ENCODE data around the gene HPS1.
A peak's percentile ranks its signal among the peaks of the same experiment; 100 is the strongest.

Gene HPS1

DNA sequence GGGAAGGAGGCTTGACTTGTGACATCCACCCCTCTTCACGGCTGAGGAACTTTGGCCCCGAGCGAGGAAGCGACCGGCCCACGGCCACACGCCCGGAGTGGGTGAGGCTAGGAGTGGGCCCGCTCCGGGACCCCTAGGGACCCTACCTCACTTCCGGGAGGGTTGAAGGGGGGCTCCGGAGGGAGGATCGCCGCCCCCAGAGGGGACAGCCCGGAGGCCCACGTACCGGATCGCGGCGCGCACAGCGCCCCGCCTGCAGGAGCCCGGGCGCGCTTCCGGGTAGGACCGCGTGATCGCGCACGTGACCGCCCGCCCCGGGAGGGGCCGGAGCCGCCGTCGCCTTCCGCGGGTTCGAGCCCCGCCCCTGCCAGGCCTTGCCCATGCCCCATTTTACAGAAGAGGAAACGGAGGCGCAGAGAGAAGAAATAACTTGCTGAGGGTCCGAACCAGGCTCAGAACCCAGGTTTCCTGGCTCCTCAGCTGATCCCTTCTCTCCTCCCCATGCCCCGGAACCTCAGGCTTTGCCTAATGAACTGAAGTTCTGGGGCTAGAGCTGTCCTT, at the start of gene HPS1:
Gene HPS1, minus strand, starts transcription at position 275 of the 561 bp plus-strand sequence. CDS start 3,695 bp downstream, outside the sequence.
- peak within 1 kb of the TSS; percentile 86 to 88 for H3K27ac ChIP-seq (ENCODE audit: low read depth in 2 of 2, low read length in 2 of 2)
- peak within 1 kb of the TSS; percentile 79 to 90 for H3K4me3 ChIP-seq (ENCODE audit: low read length in 2 of 2)
- no peaks in the 10 kb centered on the region for H3K9me3 ChIP-seq (ENCODE audit: control insufficient read depth in 2 of 2, low read length in 2 of 2)
- no peaks in the 10 kb centered on the region for H3K27me3 ChIP-seq (ENCODE audit: control insufficient read depth in 2 of 2, insufficient read depth in 2 of 2, low read length in 2 of 2)
- H3K36me3 ChIP-seq (ENCODE audit: control insufficient read depth in 2 of 2, insufficient read depth in 2 of 2, low read length in 2 of 2), result peaks cover 24 to 27% of the 10 kb centered on the region in 2 donors
- peaks cover 2 to 14% of the 10 kb centered on the region in 2 donors for H3K4me1 ChIP-seq (ENCODE audit: control insufficient read depth in 2 of 2, insufficient read depth in 2 of 2, low read length in 2 of 2)
- peak within 1 kb of the TSS; percentile 86 to 88 for H3K9ac ChIP-seq (ENCODE audit: low read depth in 1 of 2, low read length in 2 of 2)

DNA sequence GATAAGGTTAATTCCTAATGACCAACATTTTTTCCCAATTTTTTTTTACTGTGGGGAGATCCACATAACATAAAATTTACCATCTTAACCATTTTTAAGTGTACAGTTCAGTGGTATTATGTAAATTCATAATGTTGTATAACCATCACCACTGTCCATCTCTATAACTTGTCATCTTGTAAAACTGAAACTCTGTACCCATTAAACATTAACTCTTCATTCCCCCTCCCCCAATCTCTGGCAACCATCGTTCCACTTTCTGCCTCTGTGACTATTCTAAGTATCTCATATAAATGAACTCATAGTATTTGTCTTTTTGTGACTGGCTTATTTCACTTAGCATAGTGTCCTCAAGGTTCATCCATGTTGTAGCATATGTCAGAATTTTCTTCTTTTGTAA, 46.0 kb upstream of the HPS1 start:
- no peak overlapping the region for H3K27ac ChIP-seq (ENCODE audit: low read depth in 2 of 2, low read length in 2 of 2)
- H3K9me3 ChIP-seq (ENCODE audit: control insufficient read depth in 2 of 2, low read length in 2 of 2), result peaks cover 3 to 7% of the 10 kb centered on the region in 2 donors
- no peaks in the 10 kb centered on the region for H3K4me1 ChIP-seq (ENCODE audit: control insufficient read depth in 2 of 2, insufficient read depth in 2 of 2, low read length in 2 of 2)
- H3K27me3 ChIP-seq (ENCODE audit: control insufficient read depth in 2 of 2, insufficient read depth in 2 of 2, low read length in 2 of 2), result no peaks in the 10 kb centered on the region
- H3K9ac ChIP-seq (ENCODE audit: low read depth in 1 of 2, low read length in 2 of 2), result no peak overlapping the region
- H3K36me3 ChIP-seq (ENCODE audit: control insufficient read depth in 2 of 2, insufficient read depth in 2 of 2, low read length in 2 of 2), result no peaks in the 10 kb centered on the region
- no peak overlapping the region for H3K4me3 ChIP-seq (ENCODE audit: low read length in 2 of 2)

DNA sequence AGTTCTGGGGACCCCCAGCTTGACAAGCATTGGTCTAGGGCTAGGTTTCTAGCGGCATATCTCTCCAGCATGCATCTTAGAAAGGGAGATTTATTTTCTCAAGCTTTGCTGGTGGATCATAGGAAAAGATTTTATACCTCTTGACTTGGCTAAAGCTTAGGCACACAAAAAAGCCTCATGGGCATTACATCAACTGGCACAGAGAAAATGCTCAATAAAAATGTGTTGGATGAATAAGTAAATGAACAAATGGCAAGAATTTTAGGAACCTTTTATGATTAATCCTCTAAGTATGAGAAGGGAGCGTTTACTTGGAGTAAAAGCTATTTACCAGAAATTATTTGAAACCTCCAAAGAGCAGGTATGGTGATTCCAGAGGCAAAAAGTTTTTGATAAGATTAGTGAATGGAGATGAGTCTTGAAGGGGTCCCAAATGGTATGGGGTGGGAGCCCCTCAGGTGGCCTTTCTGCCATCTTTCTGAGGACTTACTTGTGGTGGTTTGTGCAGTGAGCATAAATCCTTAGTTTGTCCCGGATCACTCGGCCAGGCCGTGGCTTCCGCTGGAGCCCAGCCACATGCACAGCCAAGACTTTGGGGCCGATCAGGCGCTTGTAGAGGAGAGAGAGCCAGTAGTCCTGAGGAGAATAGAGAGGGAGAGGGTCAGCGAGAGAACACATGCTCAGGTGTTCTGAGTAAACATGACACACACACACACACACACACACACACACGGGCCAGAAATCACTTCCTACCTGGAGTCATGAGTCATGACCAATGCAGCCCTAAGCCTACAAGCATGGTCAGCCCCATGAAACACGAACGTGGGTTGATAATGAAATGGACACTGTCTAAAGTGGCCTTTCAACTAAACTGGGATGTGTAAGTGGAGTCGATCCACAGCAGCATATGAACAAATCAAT, 43.1 kb upstream of the HPS1 start:
- Histone ChIP-seq H3K4me3 (ENCODE audit: low read length in 2 of 2) (no peak overlapping the region), H3K4me1 (ENCODE audit: control insufficient read depth in 2 of 2, insufficient read depth in 2 of 2, low read length in 2 of 2) (no peaks in the 10 kb centered on the region), H3K9ac (ENCODE audit: low read depth in 1 of 2, low read length in 2 of 2) (no peak overlapping the region), H3K9me3 (ENCODE audit: control insufficient read depth in 2 of 2, low read length in 2 of 2) (peaks cover 0 to under 1% of the 10 kb centered on the region in 2 donors), H3K36me3 (ENCODE audit: control insufficient read depth in 2 of 2, insufficient read depth in 2 of 2, low read length in 2 of 2) (no peaks in the 10 kb centered on the region), H3K27me3 (ENCODE audit: control insufficient read depth in 2 of 2, insufficient read depth in 2 of 2, low read length in 2 of 2) (peaks cover 0 to 2% of the 10 kb centered on the region in 2 donors), H3K27ac (ENCODE audit: low read depth in 2 of 2, low read length in 2 of 2) (no peak overlapping the region)

DNA sequence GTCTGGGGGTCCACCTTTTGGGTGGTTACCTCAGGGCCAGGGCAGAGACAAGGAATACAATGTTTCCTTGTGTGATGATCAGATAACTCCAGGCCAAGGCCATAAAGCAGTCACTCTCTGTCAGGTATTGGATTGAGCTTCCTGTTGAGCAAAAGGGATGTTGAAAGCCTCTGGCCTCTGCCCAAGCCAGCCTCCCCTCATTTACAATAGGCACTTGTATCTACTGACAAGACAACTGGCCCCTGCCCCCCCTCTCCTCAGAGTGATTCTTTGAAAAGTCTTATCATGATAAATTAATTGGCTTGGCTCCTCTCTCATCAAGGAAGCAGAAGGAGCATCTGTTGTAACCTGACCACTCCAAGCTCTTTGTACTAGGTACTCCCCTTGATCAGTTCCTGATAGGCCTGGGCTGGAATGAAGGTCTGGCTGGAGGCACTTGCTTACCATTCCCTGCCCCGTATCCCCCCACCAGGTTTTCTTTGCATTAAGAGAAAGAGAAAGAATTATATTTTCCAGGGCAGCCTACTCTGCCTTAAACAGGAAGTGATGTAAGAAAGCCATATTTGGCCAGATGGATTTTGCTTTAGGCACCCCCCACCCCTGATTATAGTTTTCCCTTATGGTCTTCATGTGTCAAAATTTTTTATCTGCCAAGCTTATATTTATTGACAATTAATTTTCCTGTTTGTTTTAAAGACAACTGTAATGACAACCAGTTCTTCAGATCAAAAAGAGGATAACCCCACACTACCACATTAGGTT, 42.1 kb upstream of the HPS1 start:
- Histone ChIP-seq H3K4me1 (ENCODE audit: control insufficient read depth in 2 of 2, insufficient read depth in 2 of 2, low read length in 2 of 2) (no peaks in the 10 kb centered on the region), H3K9me3 (ENCODE audit: control insufficient read depth in 2 of 2, low read length in 2 of 2) (no peaks in the 10 kb centered on the region), H3K4me3 (ENCODE audit: low read length in 2 of 2) (no peak overlapping the region), H3K36me3 (ENCODE audit: control insufficient read depth in 2 of 2, insufficient read depth in 2 of 2, low read length in 2 of 2) (no peaks in the 10 kb centered on the region), H3K9ac (ENCODE audit: low read depth in 1 of 2, low read length in 2 of 2) (no peak overlapping the region), H3K27ac (ENCODE audit: low read depth in 2 of 2, low read length in 2 of 2) (no peak overlapping the region), H3K27me3 (ENCODE audit: control insufficient read depth in 2 of 2, insufficient read depth in 2 of 2, low read length in 2 of 2) (peaks cover 0 to 2% of the 10 kb centered on the region in 2 donors)

DNA sequence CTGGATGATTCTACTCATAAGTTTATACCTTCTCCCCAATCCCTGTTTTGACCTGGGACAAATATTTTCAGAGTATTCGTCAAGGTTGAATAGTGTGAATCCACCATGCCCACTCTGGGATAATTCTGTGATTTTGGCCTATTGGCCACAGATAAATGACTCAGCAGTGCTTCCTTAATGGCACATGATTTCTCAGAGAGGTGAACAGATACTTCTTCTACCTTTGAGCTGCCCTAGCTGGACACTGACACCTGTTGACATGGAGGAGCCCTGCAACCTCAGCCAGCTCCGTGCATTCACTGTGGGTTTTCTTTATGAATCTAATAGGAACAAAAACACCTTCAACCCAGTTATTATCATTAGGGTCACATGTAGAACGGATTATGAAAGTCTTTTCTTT, 40.9 kb upstream of the HPS1 start:
- Histone ChIP-seq H3K27ac (ENCODE audit: low read depth in 2 of 2, low read length in 2 of 2) (no peak overlapping the region), H3K36me3 (ENCODE audit: control insufficient read depth in 2 of 2, insufficient read depth in 2 of 2, low read length in 2 of 2) (no peaks in the 10 kb centered on the region), H3K4me1 (ENCODE audit: control insufficient read depth in 2 of 2, insufficient read depth in 2 of 2, low read length in 2 of 2) (no peaks in the 10 kb centered on the region), H3K9ac (ENCODE audit: low read depth in 1 of 2, low read length in 2 of 2) (no peak overlapping the region), H3K4me3 (ENCODE audit: low read length in 2 of 2) (no peak overlapping the region), H3K9me3 (ENCODE audit: control insufficient read depth in 2 of 2, low read length in 2 of 2) (no peaks in the 10 kb centered on the region), H3K27me3 (ENCODE audit: control insufficient read depth in 2 of 2, insufficient read depth in 2 of 2, low read length in 2 of 2) (peaks cover 0 to 2% of the 10 kb centered on the region in 2 donors)

DNA sequence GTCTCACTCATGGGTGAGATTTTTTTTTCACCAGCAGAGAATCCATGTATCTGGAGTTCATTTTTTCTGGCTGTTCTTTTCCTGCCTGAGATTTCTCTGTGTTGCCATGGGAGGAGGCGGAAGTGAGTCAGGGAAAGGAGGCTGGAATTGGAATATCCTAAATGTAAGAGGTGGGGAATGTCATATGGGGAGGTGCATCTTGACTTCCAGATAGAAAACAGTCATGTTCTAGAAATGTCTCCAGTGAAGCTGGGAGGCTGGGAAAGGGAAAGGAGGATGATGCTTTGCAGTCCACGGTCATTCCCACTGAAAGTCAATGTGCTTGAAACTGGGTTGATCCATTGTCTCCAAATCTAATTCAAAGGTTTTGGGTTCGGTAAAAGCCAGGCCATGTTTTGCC, 39.7 kb upstream of the HPS1 start:
- H3K9me3 ChIP-seq (ENCODE audit: control insufficient read depth in 2 of 2, low read length in 2 of 2), result no peaks in the 10 kb centered on the region
- no peak overlapping the region for H3K27ac ChIP-seq (ENCODE audit: low read depth in 2 of 2, low read length in 2 of 2)
- H3K9ac ChIP-seq (ENCODE audit: low read depth in 1 of 2, low read length in 2 of 2), result no peak overlapping the region
- peaks cover 0 to 2% of the 10 kb centered on the region in 2 donors for H3K27me3 ChIP-seq (ENCODE audit: control insufficient read depth in 2 of 2, insufficient read depth in 2 of 2, low read length in 2 of 2)
- peaks cover 0 to 2% of the 10 kb centered on the region in 2 donors for H3K4me1 ChIP-seq (ENCODE audit: control insufficient read depth in 2 of 2, insufficient read depth in 2 of 2, low read length in 2 of 2)
- H3K4me3 ChIP-seq (ENCODE audit: low read length in 2 of 2), result no peak overlapping the region
- no peaks in the 10 kb centered on the region for H3K36me3 ChIP-seq (ENCODE audit: control insufficient read depth in 2 of 2, insufficient read depth in 2 of 2, low read length in 2 of 2)

DNA sequence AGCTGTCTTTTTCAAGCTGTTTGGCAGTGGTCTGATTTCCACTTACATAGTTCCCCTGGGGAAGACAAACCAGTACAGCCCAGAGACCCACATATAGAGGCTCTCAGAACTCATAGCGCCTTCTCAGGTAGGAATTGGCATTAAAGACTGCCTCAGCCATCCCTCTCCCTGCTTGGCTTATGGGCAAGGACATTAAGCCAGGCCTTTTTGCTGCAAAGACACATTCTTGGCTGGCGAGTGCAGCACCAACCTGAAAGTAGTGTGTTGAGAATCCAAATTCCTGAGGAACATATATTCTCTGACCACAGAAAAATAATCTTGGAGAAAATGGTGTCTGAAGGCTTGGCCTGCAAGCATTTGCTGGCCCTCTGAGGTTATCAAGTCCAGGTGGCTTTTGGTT, 39.2 kb upstream of the HPS1 start:
- Histone ChIP-seq H3K4me3 (ENCODE audit: low read length in 2 of 2) (no peak overlapping the region), H3K9me3 (ENCODE audit: control insufficient read depth in 2 of 2, low read length in 2 of 2) (no peaks in the 10 kb centered on the region), H3K4me1 (ENCODE audit: control insufficient read depth in 2 of 2, insufficient read depth in 2 of 2, low read length in 2 of 2) (peaks cover 0 to 3% of the 10 kb centered on the region in 2 donors), H3K27ac (ENCODE audit: low read depth in 2 of 2, low read length in 2 of 2) (no peak overlapping the region), H3K36me3 (ENCODE audit: control insufficient read depth in 2 of 2, insufficient read depth in 2 of 2, low read length in 2 of 2) (no peaks in the 10 kb centered on the region), H3K27me3 (ENCODE audit: control insufficient read depth in 2 of 2, insufficient read depth in 2 of 2, low read length in 2 of 2) (peaks cover 0 to 2% of the 10 kb centered on the region in 2 donors), H3K9ac (ENCODE audit: low read depth in 1 of 2, low read length in 2 of 2) (no peak overlapping the region)

DNA sequence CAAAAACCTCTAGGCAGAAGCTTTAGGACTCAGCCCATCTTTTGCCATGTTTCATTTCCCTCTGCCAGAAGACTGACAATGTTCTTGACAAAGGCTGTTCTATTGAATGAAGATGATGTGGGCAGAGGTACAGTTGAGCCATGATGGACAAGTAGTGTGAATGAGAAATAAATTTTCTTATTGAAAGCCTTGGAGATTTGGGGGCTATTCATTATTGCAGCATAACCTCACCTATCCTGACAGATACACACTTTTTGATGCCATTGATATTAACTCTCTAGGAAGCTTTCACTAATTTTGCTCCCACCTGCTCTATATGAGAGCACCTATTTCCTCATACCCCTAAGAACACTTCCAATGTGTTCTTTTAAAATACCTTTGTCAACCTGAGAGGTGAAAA, 36.9 kb upstream of the HPS1 start:
- H3K36me3 ChIP-seq (ENCODE audit: control insufficient read depth in 2 of 2, insufficient read depth in 2 of 2, low read length in 2 of 2), result no peaks in the 10 kb centered on the region
- H3K4me1 ChIP-seq (ENCODE audit: control insufficient read depth in 2 of 2, insufficient read depth in 2 of 2, low read length in 2 of 2), result peaks cover 0 to 3% of the 10 kb centered on the region in 2 donors
- no peak overlapping the region for H3K27ac ChIP-seq (ENCODE audit: low read depth in 2 of 2, low read length in 2 of 2)
- no peak overlapping the region for H3K9ac ChIP-seq (ENCODE audit: low read depth in 1 of 2, low read length in 2 of 2)
- H3K4me3 ChIP-seq (ENCODE audit: low read length in 2 of 2), result no peak overlapping the region
- H3K9me3 ChIP-seq (ENCODE audit: control insufficient read depth in 2 of 2, low read length in 2 of 2), result no peaks in the 10 kb centered on the region
- peaks cover 0 to 2% of the 10 kb centered on the region in 2 donors for H3K27me3 ChIP-seq (ENCODE audit: control insufficient read depth in 2 of 2, insufficient read depth in 2 of 2, low read length in 2 of 2)

DNA sequence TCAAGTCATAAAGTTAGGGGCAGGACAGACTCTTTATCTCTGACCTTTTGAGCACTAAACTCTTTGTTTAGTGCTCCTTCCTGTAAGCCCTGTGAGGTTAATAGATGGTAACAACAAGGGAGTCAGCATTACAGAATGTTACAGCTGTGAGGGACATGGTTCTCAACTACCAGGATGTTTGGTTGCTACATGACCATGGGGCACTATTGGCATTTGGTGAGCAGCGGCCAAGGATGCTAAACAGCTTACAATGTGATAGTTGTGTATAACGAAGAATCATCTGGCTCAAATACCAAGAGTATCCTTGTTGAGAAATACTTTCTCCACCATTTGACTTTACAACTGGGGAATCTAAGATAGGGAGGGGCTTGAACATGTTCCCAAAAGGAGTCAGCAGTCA, 35.4 kb upstream of the HPS1 start:
- peaks cover 0 to 3% of the 10 kb centered on the region in 2 donors for H3K4me1 ChIP-seq (ENCODE audit: control insufficient read depth in 2 of 2, insufficient read depth in 2 of 2, low read length in 2 of 2)
- H3K9me3 ChIP-seq (ENCODE audit: control insufficient read depth in 2 of 2, low read length in 2 of 2), result no peaks in the 10 kb centered on the region
- no peak overlapping the region for H3K27ac ChIP-seq (ENCODE audit: low read depth in 2 of 2, low read length in 2 of 2)
- no peaks in the 10 kb centered on the region for H3K36me3 ChIP-seq (ENCODE audit: control insufficient read depth in 2 of 2, insufficient read depth in 2 of 2, low read length in 2 of 2)
- no peak overlapping the region for H3K9ac ChIP-seq (ENCODE audit: low read depth in 1 of 2, low read length in 2 of 2)
- H3K4me3 ChIP-seq (ENCODE audit: low read length in 2 of 2), result no peak overlapping the region
- H3K27me3 ChIP-seq (ENCODE audit: control insufficient read depth in 2 of 2, insufficient read depth in 2 of 2, low read length in 2 of 2), result peaks cover 0 to 2% of the 10 kb centered on the region in 2 donors

Data from mucosa of rectum (tissue), 2 donors.